ENCODE measurements around the gene ZNF385A.

- TF ChIP-seq ETV5 (CRISPR knock-in tag; IDR thresholded peaks at IDR 0.05; ENCODE audit: borderline replicate concordance) (no peak), FOXP4 (CRISPR knock-in tag; IDR thresholded peaks at IDR 0.05) (no peak), MAF1 (CRISPR knock-in tag; IDR thresholded peaks at IDR 0.05; ENCODE audit: borderline replicate concordance) (no peak), ZSCAN5A (CRISPR knock-in tag; IDR thresholded peaks at IDR 0.05; ENCODE audit: borderline replicate concordance) (no peak), CTCF (CRISPR knock-in tag; IDR thresholded peaks at IDR 0.05) (no peak), ZBTB7A (CRISPR knock-in tag; IDR thresholded peaks at IDR 0.05) (no peak), ELF4 (CRISPR knock-in tag; IDR thresholded peaks at IDR 0.05; ENCODE audit: borderline replicate concordance) (no peak), NCOA2 (CRISPR knock-in tag; IDR thresholded peaks at IDR 0.05) (no peak), ZSCAN31 (CRISPR knock-in tag; IDR thresholded peaks at IDR 0.05; ENCODE audit: low read depth) (no peak), NFE2 (CRISPR knock-in tag; IDR thresholded peaks at IDR 0.05) (no peak), JUND (CRISPR knock-in tag; IDR thresholded peaks at IDR 0.05) (no peak)
These were observed 24.7 kb upstream of the ZNF385A start for GRCh38 chr12:54409267-54409666.

All from HepG2 (cell line).